Left renal pelvis (tissue), 4 donors: ENCODE measurements around the gene PCGF3. TPM values are rescaled to one million over a fixed set of nuclear protein-coding genes. Genes with fewer than 3 reads are reported as not detected.
A peak's percentile ranks its signal among the peaks of the same experiment; 100 is the strongest.
"Not testable (repeated sequence)": the region's sequence is repeated elsewhere in the genome, so short reads cannot be mapped to it uniquely, and the experiment has no call there.

Source experiments
- DNase-seq, 4 donors: peaks; one replicate each; pipeline ENCODE4 v3.0.0-alpha.2; 2013; ENCODE audit warnings: low read depth in 4 of 4, low spot score in 3 of 4
- polyA plus RNA-seq, 4 donors: library from polyadenylated mRNA; unstranded; fragments of 120-200 nt; gene quantifications; one replicate each; pipeline ENCODE4 v1.2.1, GENCODE V29; 2013; ENCODE audit not compliant: insufficient read length in 4 of 4

PCGF3 gene
- polyA plus RNA-seq, 4 donors, result 67.3 to 93.3 (median 74.2) TPM

DNA sequence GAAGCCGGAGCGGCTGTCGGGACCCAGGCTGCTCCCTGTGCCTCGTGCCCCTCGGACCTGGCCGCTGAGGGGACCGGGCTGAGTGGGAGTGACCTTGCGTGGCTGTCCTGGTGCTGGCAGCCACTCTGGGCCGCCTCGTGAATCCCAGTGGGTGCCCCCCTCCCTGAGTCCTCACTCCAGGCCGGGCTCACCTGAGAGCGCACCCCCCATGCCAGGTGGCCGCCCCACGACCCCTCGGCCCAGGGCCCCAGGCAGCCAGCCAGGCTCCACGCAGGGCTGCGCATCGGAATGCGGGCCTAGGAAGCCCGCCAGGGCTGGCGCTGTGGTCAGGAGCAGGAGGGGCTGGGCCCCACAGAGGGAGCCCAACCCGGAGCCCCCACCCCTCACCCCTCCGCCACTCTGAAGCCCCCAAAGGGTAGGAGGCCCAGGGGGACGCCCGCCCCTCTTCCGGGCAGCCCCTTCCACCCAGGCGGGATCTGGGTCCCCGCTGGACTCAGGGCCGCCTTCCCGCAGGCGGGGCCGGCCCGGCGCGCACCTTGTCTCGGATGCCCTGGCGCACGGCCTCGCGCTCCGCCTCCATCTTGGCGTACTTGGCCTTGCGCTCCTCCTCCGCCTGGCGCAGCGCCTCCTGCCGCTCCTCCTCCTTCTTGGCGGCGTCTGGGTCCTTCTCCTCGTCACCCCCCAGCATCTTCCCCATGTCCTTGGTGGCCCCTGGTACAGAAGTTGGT is 86.4 kb downstream of the PCGF3 start:
- no peak for DNase-seq

DNA sequence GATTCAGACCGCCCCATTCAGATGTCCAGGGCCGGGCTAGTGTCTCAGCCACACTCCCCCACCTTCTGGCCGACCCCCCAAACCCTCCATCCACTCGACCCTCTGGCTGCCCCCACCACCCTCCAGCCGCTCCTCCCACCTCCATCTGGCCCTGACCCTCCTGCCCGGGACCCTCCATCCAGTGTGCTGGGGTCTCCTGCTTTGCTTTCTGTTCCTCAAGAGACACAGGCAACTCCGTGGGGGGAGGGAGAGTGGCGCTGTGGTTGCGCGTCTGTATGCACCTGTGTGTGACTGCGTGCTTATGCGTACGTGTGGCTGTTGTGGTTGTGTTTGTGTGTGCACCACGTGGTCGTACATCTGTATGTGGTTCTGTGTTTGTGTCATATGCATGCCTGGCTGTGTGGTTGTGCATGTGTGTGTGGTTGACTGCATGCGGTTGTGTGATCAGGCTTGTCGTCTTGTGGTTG is 87.0 kb downstream of the PCGF3 start:
- no peak for DNase-seq

DNA sequence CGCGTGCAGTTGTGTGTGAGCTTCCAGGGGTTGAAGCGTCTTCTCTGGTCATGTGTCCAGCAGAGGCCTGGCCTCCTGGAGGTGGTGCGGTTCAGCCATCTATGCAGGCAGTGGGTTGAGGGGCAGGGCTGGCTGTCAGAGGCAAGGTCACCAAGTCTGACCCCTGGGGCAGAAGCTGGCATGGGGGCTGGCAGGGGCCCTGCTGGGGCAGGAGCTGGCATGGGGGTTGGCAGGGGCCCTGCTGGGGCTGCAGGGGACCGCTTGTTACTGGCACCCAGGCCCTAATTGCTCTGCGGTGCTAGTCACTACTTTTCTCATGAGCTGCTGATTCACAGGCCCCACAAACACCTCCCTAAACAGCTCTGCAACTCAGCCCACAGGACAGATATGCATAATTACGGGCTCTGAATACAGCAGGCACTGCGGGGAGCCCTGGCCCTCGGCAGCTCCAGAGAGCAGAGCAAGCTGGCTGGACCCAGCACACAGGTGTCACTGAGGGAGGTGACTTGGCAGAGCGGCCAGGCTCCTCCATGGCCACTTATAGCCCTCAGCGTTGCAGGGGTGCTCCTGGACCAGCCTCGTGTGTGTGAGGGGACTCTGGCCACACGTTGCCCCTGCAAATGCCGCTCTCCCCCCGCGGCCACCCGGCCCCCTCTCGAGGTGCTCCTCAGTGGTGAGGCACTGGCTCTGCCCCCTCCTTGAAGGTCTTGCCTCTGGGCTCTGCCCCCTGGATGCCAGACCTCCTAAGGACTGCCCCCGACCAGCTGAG is 87.6 kb downstream of the PCGF3 start:
- no peak for DNase-seq

DNA sequence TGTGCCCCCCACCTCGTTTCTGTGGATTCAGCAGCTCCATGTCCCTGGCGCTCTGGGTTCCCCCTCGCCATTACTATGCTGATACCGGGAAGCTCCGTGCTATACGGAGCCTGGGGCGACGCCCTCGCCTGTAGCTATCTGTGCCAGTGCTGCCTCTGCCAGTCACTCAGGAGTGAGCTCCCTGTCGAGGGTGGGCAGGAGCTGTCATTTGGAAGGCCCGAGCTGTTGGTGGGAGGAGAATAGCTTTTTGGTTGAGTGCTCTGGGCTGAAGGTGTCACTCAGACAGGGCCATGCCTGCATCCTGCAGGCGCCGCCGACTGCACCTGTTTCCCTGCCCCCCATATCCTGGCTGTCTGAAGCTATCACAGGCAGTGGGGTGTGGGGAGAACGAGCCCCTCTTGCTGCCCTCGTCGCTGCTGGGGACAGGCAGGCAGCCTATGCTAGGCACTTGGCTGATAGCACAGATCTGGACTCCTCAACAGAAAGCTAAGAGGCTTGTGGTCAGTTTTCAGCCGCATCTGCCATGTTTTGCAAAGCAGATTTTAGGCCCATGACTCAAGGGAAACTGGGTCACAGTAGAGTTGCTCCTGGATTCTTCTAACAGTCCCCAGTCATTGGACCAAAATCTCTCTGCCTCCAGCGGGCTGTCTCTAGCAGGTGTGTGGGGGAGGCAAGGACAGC is 88.4 kb downstream of the PCGF3 start:
- no peak for DNase-seq

DNA sequence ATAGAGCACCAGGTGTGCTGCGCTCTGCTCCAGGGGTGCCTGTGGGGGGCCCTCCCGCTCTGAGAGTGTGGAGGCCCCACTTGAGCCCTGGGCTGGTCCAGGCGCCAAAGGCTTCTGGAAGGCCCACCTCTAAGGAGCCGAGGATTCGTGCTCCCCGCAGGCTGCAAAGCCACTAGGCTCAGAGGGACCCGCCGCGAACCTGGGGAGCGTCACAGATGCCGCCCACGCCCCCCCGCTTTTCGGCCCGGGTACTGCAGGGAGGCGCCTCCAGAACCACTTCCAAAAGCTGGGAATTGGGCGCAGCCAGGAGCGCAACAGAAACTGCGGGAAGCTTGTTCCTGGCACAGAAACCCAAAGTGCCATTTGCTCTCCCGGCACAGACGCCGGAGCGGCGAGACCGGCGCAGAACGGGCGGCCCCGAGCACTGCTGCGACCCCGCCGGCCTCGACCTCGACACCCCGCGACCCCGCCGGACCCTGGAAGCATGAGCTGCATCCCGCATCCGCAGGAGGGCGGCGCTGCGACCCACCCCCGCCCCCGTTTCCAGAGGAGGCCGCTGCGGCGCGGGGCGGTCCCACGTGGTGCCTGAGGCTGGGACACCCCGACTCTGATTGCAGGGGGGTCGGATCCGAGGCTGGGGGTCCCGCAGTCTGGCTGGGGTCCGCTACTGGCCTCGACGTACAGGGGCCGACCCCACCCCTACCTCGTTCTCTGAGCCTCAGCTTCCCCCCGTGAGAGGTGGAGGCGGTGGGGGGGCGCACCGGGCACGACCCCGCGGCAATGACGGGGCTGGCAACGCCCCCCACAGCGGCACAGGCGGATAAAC is 89.5 kb downstream of the PCGF3 start:
- DNase-seq, result no peak

DNA sequence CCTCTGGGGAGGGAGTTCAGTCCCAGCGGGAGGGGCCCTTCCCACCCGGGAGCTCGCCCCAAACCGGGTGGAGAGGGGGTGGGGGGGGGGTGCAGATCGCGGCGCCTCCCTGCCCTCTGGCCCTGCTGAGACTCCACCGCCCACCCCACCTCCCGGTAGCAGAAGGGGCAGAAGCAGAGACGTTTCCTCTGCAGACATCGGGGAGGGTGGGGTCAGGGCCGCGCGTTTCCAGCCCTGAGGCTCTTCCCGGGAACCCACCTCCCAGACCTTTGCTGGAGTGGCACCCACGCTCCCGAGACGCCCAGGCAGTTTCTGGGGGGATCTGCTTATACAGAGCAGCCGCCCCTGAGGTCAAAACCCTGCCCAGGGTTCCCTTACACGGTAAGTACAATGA is 90.1 kb downstream of the PCGF3 start:
- DNase-seq, result no peak

DNA sequence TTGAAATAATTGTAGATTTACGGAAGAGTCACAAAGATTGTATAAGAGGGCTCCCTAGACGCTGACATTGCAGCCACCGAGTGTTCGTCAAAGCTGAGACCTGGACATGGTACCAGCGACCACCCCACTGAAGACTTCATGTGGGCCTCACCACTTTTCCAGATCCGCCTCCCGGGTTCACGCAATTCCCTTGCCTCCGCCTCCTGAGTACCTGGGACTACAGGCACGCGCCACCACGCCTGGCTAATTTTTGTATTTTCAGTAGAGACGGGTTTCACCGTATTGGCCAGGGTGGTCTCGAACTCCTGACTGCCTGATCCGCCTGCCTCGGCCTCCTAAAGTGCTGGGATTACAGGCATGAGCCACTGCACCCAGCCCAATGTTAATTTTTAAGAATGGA is 90.6 kb downstream of the PCGF3 start:
- DNase-seq, result no peak

DNA sequence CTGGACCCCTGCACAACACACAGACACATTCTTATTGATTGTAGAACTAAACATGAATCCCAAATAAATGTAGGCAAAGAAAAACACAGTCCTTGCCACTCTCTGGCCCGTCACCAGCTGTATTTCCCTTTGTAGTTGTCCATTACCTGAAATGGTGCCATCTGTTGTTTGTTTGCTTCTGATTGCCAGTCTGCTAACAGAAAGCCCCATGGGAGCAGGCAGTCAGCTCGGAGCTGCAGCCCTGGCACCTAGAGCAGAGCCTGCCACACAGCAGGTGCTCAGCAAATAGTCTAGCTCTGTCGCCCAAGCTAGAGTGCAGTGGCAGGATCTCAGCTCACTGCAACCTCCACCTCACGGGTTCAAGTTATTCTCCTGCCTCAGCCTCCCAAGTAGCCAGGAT is 91.4 kb downstream of the PCGF3 start:
- DNase-seq, result no peak

DNA sequence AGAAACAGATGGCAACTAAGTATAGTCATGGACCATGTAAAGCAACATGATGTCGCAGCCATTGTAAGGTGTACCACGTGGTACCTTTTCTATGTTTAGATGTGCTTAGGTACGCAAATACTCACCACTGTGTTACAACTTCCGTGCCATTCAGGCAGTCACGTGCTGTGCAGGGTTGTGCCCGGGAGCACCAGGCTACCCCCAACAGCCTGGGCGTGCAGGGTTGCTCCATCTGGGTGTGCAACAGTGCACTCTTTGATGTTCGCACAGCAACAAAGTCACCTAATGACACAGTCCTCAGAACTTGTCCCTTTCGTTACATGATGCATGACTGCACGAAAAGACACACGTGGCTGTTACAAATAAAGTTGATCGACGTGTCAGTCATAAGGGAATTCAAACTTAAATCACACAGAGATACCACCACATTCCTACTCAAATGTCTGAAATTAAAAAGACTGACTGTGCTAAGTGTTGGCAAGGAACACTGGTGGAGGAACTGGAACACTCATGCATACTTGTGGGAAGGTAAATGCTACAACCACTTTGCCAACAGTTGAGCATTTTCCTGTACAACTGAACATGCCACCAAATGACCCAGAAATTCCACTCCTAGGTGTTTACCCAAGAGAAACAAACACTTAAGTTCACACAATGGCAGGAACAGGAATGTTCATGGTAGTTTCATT is 95.9 kb downstream of the PCGF3 start:
- no peak for DNase-seq

DNA sequence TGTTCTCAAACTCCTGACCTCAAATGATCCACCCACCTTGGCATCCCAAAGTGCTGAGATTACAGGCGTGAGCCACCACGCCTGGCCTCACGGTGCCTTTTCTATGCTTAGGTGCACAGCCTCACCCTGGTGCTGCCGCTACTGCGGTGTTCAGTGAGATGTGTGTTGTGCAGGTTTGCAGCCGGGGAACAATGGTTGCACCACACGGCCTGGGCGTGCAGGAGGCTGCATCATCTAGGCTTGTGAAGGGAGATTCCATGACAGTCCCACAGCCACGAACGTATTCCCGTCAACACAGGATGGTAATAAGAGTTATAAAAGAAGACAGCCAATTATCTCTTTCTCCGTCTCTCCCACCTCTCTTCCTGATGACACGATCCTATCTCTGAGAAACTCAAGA is 98.3 kb downstream of the PCGF3 start:
- no peak for DNase-seq

DNA sequence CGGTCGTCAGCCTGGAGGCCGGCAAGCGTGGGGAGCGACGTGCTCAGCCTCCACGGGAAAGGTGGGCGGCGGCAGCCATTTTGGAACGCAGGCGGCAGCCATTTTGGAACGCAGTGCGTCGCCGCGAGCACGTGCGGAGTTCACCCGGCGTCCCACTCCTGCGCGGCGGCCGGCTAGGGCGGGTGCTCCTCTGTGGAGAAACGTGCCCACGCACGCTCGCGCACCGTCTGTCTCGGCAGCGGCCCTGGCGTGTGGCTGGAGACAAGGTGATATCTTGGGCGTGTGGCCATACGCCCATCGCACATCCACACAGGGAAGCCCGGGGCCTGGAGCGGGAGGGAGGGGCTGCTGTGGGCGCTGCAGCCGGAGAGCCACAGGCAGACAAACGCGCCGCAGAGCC is 99.2 kb downstream of the PCGF3 start:
- DNase-seq, result no peak

DNA sequence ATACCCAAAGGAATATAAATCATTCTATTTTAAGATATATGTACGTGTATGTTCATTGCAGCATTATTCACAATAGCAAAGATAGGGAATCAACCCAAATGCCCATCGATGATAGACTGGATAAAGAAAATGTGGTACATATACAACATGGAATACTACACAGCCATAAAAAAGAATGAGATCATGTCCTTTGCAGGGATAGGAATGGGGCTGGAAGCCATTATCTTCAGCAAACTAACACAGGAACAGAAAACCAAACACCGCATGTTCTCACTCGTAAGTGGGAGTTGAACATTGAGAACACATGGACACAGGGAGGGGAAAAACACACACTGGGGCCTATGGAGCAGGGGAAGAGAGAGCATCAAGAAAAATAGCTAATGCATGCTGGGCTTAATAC is 101.3 kb downstream of the PCGF3 start:
- not testable (repeated sequence) for DNase-seq

DNA sequence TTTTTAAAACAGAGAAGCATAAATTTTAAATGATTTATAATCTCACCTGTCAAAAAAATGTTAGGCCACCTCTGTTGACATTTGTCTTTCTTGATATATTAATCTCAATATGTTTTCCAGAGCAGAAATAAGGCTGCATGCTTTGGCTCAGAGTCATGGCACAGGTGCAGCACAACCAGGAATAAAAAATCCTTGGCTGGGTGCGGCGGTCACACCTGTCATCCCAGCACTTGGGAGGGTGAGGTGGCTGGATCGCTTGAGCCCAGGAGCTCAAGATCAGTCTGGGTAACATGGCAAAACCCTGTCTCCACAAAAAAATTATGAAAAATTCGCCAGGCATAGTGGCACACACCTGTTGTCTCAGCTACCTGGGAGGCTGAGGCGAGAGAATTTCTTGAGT is 102.2 kb downstream of the PCGF3 start:
- no peak for DNase-seq

DNA sequence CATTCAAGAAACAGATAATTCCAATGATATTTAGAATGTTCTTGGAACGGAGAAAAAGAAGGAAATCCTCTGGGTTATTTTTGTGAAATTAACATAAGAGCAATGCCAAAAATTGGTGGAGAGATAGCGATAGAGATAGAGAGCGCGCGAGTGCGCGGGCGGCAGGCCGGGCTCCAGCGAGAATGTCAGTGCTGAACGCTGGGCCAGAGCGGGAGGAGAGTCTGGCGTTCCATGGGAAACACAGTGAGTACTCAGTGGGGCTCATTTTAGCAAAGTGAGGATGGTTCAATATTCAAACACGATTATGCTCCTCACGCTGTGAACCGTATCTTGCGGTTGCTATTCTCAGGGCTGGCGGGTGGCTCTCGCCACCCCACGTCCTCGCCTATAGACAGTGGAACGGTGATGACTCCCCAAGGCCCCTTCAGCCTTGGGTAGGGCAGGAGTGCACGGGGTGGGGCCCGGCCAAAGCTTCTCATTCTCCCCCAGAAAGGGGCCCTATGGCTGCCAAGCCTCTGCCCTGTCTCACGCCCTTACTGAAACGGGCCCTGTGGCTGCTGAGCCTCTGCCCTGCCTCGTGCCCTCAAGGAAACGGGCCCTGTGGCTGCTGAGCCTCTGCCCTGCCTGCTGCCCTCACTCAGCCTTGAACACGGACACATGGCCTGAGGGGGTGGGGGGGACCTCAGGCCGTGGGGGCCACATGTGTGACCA is 103.4 kb downstream of the PCGF3 start:
- DNase-seq, result no peak

DNA sequence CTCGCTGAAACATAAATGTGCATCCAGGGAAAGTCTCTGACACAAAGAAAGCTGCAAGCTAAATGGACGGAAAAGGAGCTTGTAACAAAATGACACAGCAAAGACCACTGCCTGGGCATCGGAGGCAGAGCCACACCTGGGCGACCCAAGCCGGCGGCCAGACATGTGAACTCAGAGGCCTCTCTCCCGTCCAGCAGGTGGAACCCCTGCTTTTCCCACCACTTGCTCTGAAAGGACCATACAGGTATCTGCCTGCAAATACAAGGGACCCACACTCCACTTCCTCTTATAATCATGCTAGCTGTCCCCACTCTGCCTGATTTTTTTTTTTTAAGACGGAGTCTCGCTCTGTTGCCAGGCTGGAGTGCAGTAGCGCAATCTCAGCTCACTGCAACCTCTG is 108.3 kb downstream of the PCGF3 start:
- DNase-seq, result no peak

DNA sequence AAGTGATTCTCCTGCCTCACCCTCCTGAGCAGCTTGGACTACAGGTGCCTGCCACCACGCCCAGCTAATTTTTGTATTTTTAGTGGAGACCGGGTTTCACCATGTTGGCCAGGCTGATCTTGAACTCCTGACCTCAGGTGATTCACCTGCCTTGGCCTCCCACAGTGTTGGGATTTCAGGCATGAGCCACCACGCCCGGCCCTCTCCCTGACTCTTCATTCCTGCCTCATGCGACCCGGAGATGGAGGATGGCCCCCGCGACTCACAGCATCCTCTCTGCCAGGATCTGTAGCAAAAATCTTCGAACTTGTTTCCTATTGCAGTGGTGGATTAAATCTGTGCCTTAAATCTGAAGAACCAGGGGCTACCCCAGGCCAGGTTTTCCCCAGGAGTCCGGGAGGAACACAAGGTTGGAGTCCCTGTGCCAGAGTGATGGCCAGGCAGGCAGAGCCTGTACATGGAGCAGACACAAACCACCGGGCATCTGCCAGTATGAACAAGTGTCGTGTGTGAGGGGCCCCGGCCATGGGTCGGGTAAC is 108.7 kb downstream of the PCGF3 start:
- DNase-seq, result no peak

DNA sequence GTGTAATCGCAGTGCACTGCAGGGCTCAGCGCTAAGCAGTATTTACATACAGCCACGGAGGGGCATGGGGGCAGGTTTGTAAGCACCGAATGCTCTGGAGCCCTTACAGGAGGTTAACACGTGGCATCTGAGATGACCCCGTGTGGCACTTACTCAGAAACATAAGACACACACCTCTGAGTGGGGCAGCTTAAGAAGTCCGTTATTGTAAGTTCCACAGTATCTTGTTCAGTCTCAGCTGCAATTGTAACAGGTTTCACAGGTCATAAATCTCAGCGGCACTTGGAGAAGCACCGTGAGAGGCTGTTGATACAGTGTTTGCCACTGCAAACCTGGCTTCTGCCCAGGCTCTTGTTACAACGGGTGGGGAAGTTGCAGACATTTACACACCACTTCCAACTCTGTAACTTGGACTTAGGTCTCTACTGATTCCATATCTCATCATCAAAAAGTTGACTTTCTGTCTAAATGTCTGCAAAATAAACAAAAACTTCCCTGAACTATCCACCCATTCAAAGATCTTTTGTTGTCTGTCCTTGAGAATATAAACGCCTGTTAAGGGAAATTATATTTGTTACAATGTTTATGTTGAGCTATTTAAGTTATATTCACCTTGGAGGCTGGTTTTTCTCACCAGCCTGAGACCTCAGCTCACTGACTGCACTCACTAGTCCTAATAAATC is 110.0 kb downstream of the PCGF3 start:
- DNase-seq, result peak in 1 of 4 donors; percentile 69

DNA sequence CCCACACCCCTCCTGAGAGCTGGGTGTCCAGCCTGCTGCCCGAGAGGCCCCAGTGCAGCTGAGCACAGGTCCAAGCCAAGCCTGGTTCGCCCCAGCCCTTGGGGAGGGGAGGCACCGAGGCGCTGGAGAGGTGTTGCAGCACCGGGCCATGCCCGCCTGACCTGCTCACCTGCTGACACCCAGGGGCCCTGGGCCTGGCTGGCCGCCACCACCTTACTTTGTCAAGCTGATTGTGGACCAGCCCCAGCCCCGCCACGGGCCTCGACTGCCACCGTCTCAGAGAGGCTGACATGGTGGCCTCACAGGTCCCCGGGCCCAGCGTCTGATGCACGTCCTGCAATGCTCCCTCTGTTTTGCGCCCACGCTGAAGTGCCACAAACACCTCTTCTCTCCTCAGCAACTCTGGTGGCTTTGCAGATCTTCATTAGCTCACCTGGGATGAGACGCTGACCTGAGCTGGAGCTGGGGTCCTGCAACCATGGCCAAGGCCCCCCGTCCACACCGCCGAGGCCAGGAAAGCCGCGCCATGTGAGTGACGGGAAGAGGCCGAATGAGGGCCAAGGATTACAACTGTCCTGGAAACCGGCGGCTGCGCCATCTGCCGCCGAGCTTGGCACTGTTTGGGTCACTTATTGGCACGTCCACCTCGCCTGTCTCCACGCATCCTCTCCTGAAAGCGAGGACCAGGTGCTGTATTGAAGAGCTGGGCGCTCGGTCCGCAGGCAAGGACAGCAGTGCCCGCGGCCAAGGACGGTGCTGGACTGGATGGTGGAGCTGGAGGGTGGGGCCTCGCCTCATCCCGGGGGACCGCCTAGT is 112.7 kb downstream of the PCGF3 start:
- DNase-seq, result no peak
